ENCODE data around the gene ERC2. TPM values are rescaled to one million over a fixed set of nuclear protein-coding genes. Genes with fewer than 3 reads are reported as not detected.

Gene ERC2
- polyA plus RNA-seq, 5 donors: 1.4 to 3.0 (median 2.1) TPM

- no peak for DNase-seq
These were observed 876.4 kb downstream of the ERC2 start for GRCh38 chr3:55591888-55592287.

GRCh38 chr3:55588146-55588765 lies 880.0 kb downstream of the ERC2 start:
- no peak for DNase-seq

GRCh38 chr3:55585856-55586255 lies 882.4 kb downstream of the ERC2 start:
- no peak for DNase-seq

DNA sequence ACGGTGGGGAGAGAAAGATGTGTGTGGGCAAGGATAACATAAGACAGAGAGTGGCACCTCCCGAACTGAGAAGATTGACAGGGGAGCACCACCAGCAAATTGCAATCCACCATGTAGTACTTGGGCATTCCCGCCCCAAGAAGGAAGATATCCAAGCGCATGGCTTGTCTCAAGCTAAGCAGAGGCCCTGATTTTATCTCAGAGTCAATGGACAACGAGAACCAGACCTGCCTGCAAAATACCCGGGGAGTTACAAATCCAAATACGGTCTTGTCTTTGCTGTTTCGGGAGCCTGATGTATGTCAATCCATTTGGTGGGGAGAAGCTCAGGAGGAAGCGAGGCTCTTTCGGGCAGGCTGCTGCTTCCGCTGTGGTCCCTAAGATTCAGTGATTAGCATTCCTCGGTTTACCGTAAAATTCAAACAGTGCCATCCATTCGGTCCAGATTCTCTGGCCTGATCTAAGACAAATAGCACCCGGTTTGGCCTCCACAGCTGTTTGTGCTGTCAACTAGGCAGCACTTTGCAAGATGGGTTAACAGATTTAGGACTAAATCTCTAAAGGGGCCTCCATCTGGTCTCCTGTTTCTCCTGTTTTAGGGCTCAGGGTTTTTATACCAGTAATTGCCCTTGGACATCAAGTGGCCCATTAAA lies 883.4 kb downstream of the ERC2 start:
- no peak for DNase-seq

DNA sequence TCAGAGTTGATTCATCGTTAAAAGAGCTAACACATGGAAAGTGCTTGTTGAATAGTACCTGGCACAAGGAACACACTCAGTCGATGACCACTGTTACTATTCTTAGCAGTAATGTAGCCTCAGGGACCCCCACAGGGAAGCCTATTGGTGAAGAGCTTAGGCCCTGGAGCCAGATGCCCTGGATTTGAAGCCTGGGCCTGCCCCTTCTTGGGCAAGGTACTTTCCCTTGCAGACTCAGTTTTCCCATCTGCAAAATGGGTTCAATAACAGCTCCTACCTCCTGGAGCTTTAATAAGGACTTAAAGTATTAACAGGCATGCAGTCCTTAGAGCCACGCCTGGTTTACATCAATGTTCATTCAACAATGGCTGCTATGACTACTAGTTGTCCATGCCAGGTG lies 884.2 kb downstream of the ERC2 start:
- DNase-seq: no peak

- DNase-seq: no peak
These were observed 884.8 kb downstream of the ERC2 start for GRCh38 chr3:55583475-55583874.

- DNase-seq: no peak
These were observed 888.8 kb downstream of the ERC2 start for GRCh38 chr3:55579496-55579895.

- no peak for DNase-seq
These were observed 891.5 kb downstream of the ERC2 start for GRCh38 chr3:55576621-55577388.

DNA sequence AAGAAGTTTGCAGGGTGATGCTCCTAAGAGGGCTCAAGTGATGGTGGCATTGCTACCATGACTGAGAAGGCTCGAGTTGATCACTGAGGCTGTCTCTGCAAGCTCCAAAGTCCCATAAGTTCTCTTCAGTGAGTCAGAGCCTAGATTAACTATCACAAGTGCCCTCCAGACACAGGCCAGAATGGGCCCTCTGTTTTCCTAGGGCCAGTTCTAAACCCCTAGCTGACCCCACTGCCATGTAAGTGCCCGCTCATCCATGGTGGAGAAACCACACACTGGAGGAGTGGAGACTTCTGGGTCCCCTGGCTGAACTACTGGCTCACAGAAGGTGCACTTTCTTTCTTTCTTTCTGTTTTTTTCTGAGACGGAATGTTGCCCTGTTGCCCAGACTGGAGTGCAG lies 893.6 kb downstream of the ERC2 start:
- no peak for DNase-seq

DNA sequence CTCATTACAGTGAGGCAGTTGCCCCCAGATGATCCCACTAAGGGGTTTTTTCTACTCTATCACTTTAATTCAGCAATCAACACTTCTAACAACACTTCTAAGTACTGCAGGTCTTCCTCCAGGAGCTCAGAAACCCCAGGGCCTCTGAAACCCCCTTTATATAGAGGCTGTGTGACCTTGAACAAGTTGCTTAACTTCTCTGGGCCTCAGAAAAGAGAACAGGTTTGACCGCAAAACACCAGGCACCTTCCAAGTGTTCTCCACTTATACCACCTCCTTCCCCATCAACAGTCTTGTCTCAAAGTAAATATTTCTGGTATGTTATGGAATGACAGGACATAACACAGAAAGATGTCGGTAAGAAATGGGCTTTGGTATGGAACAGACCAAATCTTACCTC lies 895.5 kb downstream of the ERC2 start:
- DNase-seq: no peak

- peak in 1 of 2 donors; percentile 23 for DNase-seq
These were observed 896.4 kb downstream of the ERC2 start for GRCh38 chr3:55571913-55572312.

DNA sequence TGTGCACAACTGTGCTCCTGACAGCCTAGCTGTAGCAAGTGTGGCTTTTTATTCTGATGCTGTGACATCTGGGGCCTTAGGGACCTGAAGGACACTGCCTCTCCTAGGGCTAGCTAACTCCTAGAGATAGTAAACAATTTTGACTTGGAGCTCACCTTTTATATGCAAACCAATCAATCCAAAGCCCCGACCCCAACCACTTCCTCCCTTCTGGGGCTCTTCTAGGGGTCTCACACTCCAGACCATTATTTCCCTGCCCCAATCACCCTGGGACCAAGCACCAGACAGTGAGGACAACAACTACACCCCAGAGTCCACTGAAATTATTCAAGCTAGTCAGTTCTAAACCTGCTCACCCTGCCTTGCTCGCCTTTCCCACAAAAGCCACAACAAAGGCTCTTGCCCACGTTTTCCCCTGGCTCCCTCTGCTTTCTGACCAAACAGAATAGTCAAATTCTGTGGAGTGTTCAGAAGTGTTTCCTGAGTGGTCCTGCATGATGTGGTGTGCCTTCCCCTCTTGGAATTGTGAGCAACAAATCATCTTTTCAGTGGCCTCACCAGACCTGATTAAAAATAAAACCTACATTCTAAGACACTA lies 897.0 kb downstream of the ERC2 start:
- no peak for DNase-seq

GRCh38 chr3:55570271-55570711 lies 898.0 kb downstream of the ERC2 start:
- DNase-seq: no peak

GRCh38 chr3:55569033-55569599 lies 899.2 kb downstream of the ERC2 start:
- no peak for DNase-seq

- no peak for DNase-seq
These were observed 900.7 kb downstream of the ERC2 start for GRCh38 chr3:55567615-55568014.

DNA sequence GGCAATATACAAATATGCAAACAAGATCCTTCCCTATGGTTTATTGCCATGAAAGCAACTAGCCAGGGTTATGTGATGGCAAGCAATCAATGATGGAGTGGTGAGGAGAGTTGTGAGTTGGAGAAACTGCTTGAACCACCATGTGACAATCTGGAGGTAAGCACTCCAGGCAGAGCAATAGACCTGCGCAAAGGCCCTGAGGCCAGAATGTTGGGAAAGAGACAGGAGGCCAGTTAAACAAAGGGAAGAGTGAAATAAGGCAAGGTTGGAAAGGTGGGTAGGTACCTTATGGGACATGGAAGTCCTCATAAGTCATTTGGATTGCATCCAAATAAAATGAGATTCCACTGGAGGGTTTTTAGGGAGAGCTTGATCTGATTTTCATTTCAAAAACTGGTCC lies 901.1 kb downstream of the ERC2 start:
- no peak for DNase-seq

GRCh38 chr3:55565521-55565920 lies 902.7 kb downstream of the ERC2 start:
- DNase-seq: no peak

DNA sequence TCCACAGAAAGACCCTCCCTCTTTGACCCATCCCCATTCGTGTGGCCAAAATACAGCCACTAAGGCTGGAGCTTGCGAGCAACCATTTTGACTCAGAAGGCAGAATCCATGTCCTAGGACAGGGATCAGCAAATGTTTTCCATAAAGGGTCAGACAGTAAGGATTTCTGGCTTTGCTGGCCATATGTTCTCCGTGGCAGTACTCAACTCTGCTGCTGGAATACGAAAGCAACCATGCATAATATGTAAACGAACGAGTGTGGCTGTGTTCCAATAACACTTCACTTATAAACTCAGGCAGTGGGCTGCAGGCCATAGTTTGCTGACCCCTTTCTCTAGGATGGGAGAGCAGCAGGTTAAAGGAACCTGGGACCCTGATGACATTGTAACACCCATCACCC lies 903.5 kb downstream of the ERC2 start:
- peak; percentile 32 to 42 for DNase-seq

DNA sequence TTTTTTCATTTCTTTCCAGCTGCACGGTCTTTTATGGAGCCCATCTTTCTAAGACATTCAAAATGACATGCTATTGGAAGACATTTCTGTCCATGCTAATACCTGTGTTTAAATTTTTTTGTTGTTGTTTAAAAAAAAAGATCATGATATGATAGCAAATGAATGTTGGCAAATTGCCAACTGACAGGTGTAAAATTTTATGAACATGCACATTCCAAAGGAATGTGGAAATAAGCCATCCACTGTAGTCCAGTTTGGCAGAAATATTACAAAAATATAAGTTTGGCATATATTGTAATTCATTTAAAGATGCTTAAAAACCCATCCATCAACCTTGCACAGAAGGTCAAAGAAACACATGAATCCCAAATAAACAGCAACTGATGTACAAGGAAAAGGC lies 905.6 kb downstream of the ERC2 start:
- DNase-seq: no peak

DNA sequence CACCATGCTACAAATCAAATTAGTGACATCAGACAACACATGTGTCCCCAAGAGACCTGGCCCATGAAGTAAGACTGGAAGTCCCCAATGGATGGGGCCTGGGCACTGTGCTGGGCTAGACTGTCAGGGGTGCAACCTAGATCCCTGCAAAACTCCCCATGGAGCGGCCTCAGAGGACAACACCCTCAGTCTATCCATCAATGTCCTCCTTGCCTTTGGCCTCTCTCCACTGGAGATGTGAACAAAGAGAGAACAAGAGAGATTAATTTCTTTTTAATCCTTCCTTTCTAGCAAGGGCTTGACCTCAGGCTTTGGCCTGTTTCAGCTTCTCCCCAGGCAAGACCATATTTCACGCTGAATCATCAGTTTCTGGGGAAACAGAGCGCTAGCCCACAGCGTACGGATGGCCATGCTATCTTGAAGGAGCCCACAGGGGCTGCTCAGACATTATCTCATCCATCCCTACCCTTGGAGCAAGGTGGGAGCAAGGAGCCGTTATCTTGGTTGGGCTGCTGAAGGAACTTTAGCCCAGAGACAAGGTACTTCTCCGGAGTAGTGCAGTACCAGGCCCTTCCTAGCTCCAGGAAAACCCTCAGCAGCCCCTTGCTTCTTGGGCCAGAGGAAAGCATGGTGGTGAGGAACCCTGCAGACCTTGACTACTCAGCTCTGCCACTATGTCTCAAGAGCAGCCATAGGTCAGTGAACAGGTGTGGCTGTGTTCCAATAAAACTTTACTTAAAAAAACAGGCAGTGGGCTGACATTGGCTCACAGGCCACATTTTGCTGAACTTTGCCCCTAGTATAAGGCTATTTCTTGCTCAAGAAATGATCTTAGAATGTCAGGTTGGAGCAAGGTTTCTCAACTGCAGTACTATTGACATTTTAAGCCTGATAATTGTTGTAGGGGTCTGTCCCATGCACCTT lies 908.5 kb downstream of the ERC2 start:
- DNase-seq: no peak

- DNase-seq: no peak
These were observed 910.0 kb downstream of the ERC2 start for GRCh38 chr3:55558316-55558715.
